GM18505 (cell line): ENCODE data around the gene CCDC200.
"Not testable (repeated sequence)": the region's sequence is repeated elsewhere in the genome, so short reads cannot be mapped to it uniquely, and the experiment has no call there.

Source experiments
- ATAC-seq: cut with Tn5 transposase; IDR thresholded peaks from one replicate; pipeline ENCODE4 v1.9.1; 2021; ENCODE audit not compliant: unreplicated experiment
- POLR2A ChIP-seq: IDR thresholded peaks from 4 replicates; pipeline ENCODE4 v1.6.1; 2011; ENCODE audit warnings: borderline replicate concordance; ENCODE audit not compliant: insufficient read depth, insufficient read length; ENCODE audit errors: extremely low read depth

CCDC200 gene

GRCh38 chr17:43228020-43228782 is at the start of gene CCDC200:
Gene CCDC200, minus strand, starts transcription at chr17:43228623. Its CDS starts 69 bp downstream, at chr17:43228554.
- ATAC-seq, result not testable (repeated sequence)

- ATAC-seq, result not testable (repeated sequence)
These were observed 44.5 kb upstream of the CCDC200 start for GRCh38 chr17:43272914-43273313.

GRCh38 chr17:43272483-43272882 is 44.1 kb upstream of the CCDC200 start:
- not testable (repeated sequence) for ATAC-seq

- not testable (repeated sequence) for ATAC-seq
These were observed 42.4 kb upstream of the CCDC200 start for GRCh38 chr17:43270552-43271504.

- ATAC-seq, result not testable (repeated sequence)
These were observed 18.0 kb upstream of the CCDC200 start for GRCh38 chr17:43246456-43246855.

GRCh38 chr17:43240596-43241352 is 12.4 kb upstream of the CCDC200 start:
- ATAC-seq, result not testable (repeated sequence)

- not testable (repeated sequence) for ATAC-seq
These were observed 11.2 kb upstream of the CCDC200 start for GRCh38 chr17:43239597-43239996.

GRCh38 chr17:43233877-43234276 is 5.5 kb upstream of the CCDC200 start, which contains the start of gene RNU2-1:
Gene RNU2-1, minus strand, starts transcription at chr17:43233977.
- not testable (repeated sequence) for ATAC-seq

- not testable (repeated sequence) for ATAC-seq
These were observed 4.8 kb upstream of the CCDC200 start for GRCh38 chr17:43233263-43233662.

GRCh38 chr17:43232021-43232699 is 3.7 kb upstream of the CCDC200 start:
- ATAC-seq, result not testable (repeated sequence)

- not testable (repeated sequence) for ATAC-seq
These were observed 3.0 kb upstream of the CCDC200 start for GRCh38 chr17:43231205-43232020.

- no peak for TF ChIP-seq POLR2A
- ATAC-seq, result no peak
These were observed 2.0 kb downstream of the CCDC200 start for GRCh38 chr17:43226393-43226792.

- TF ChIP-seq POLR2A, result no peak
- ATAC-seq, result no peak
These were observed 4.2 kb downstream of the CCDC200 start for GRCh38 chr17:43224146-43224705.
